Neural cell (in vitro differentiated cells): ENCODE data around the gene PLOD2. TPM values are rescaled to one million over a fixed set of nuclear protein-coding genes. Genes with fewer than 3 reads are reported as not detected.

ENCODE experiments used
- H2AFZ ChIP-seq: fragments of 200-600, 300-800 bp; sonication (generic), shearing (Covaris generic); 2 replicates; pipeline ENCODE4 v1.6.0; 2014; ENCODE audit warnings: low read depth, mild to moderate bottlenecking, antibody characterized with exemption, low read length, moderate library complexity
- H3F3A ChIP-seq: fragments of 200-600 bp; shearing (Covaris generic); 2 replicates; pipeline ENCODE4 v1.6.1; 2016; ENCODE audit warnings: mild to moderate bottlenecking, moderate library complexity, mixed read lengths, antibody characterized with exemption, low read length; ENCODE audit not compliant: insufficient read depth, poor library complexity, severe bottlenecking
- H3K27ac ChIP-seq: fragments of 200-600, 300-800 bp; sonication (generic), shearing (Covaris generic); 2 replicates; pipeline ENCODE4 v1.5.1; 2014; ENCODE audit warnings: mild to moderate bottlenecking, low read length, moderate library complexity
- H3K27me3 ChIP-seq: fragments of 300-800, 200-600 bp; sonication (generic), shearing (Covaris generic); 2 replicates; pipeline ENCODE4 v1.6.0; 2014; ENCODE audit warnings: mild to moderate bottlenecking, low read depth, low read length, moderate library complexity; ENCODE audit not compliant: insufficient read depth
- H3K36me3 ChIP-seq: fragments of 300-800, 200-600 bp; sonication (generic), shearing (Covaris generic); 2 replicates; pipeline ENCODE4 v1.5.1; 2014; ENCODE audit warnings: mild to moderate bottlenecking, antibody characterized with exemption, low read length, moderate library complexity; ENCODE audit not compliant: insufficient read depth
- H3K4me2 ChIP-seq: fragments of 300-800, 200-600 bp; sonication (generic), shearing (Covaris generic); 2 replicates; pipeline ENCODE4 v1.6.0; 2014; ENCODE audit warnings: mild to moderate bottlenecking, low read length
- H3K4me3 ChIP-seq: fragments of 300-800, 200-600 bp; sonication (generic), shearing (Covaris generic); 2 replicates; pipeline ENCODE4 v1.5.1; 2014; ENCODE audit warnings: mild to moderate bottlenecking, low read length, moderate library complexity
- H3K79me2 ChIP-seq: fragments of 200-600 bp; shearing (Covaris generic); replicated peaks from 2 replicates; pipeline ENCODE4 v1.6.0; 2014; ENCODE audit warnings: mild to moderate bottlenecking, low read length, moderate library complexity; ENCODE audit not compliant: insufficient read depth
- H3K9ac ChIP-seq: fragments of 300-800, 200-600 bp; sonication (generic), shearing (Covaris generic); 2 replicates; pipeline ENCODE4 v1.6.1; 2016; ENCODE audit warnings: mild to moderate bottlenecking, low read length, mixed read lengths
- H3K9me2 ChIP-seq: fragments of 200-600 bp; shearing (Covaris generic); 2 replicates; pipeline ENCODE4 v1.6.1; 2016; ENCODE audit warnings: mild to moderate bottlenecking, low read length, mixed read lengths; ENCODE audit not compliant: insufficient read depth
- H3K9me3 ChIP-seq: fragments of 200-600, 300-800 bp; sonication (generic), shearing (Covaris generic); 2 replicates; pipeline ENCODE4 v1.6.1; 2016; ENCODE audit warnings: mild to moderate bottlenecking, mixed run types, low read length, moderate library complexity, mixed read lengths
- H4K20me1 ChIP-seq: fragments of 200-600 bp; shearing (Covaris generic); 2 replicates; pipeline ENCODE4 v1.6.1; 2016; ENCODE audit warnings: mild to moderate bottlenecking, mixed run types; ENCODE audit not compliant: insufficient read depth
- CTCF ChIP-seq: fragments of 450-650 bp; IDR thresholded peaks from 2 replicates; pipeline ENCODE4 v1.5.1; 2014; ENCODE audit warnings: antibody characterized with exemption, mild to moderate bottlenecking, moderate library complexity; ENCODE audit not compliant: poor library complexity, severe bottlenecking
- EP300 ChIP-seq: fragments of 450-650 bp; conservative IDR thresholded peaks from 2 replicates; pipeline ENCODE4 v1.6.1; 2014; ENCODE audit warnings: antibody characterized with exemption, mild to moderate bottlenecking, moderate library complexity; ENCODE audit not compliant: poor library complexity, severe bottlenecking
- EZH2 ChIP-seq: fragments of 200-600, 300-800 bp; shearing (Covaris generic), sonication (generic); IDR thresholded peaks from 2 replicates; pipeline ENCODE4 v1.6.1; 2014; ENCODE audit warnings: antibody characterized with exemption, low read length, borderline replicate concordance, mild to moderate bottlenecking; ENCODE audit not compliant: insufficient read depth, poor library complexity, severe bottlenecking
- MXI1 ChIP-seq: fragments of 450-650 bp; conservative IDR thresholded peaks from 2 replicates; pipeline ENCODE4 v1.6.1; 2014; ENCODE audit warnings: antibody characterized with exemption, mild to moderate bottlenecking; ENCODE audit not compliant: poor library complexity, severe bottlenecking
- POLR2AphosphoS5 ChIP-seq: IDR thresholded peaks from 2 replicates; pipeline ENCODE4 v1.6.1; 2012
- RAD21 ChIP-seq: fragments of 450-650 bp; conservative IDR thresholded peaks from 2 replicates; pipeline ENCODE4 v1.6.1; 2014; ENCODE audit warnings: antibody characterized with exemption, mild to moderate bottlenecking, moderate library complexity
- REST ChIP-seq: IDR thresholded peaks from 2 replicates; pipeline ENCODE4 v1.6.1; 2012; ENCODE audit warnings: borderline replicate concordance
- SMC3 ChIP-seq: fragments of 450-650 bp; conservative IDR thresholded peaks from 2 replicates; pipeline ENCODE4 v1.6.1; 2014; ENCODE audit warnings: antibody characterized with exemption, mild to moderate bottlenecking, moderate library complexity; ENCODE audit not compliant: poor library complexity
- TAF1 ChIP-seq: IDR thresholded peaks from 2 replicates; pipeline ENCODE4 v1.6.1; 2012; ENCODE audit warnings: low read depth
- polyA plus RNA-seq: library from polyadenylated mRNA; depleted of rRNA; stranded (reverse); fragments of >200 nt; gene quantifications from 2 replicates; pipeline ENCODE4 v1.2.3, GENCODE V29; 2014

The PLOD2 gene
- polyA plus RNA-seq, 1 donor from 2014 or later = 5.6 TPM

GRCh38 chr3:146148468-146148931 lies 12.5 kb downstream of the PLOD2 start:
- no peak overlapping the region for H3K27ac ChIP-seq
- TF ChIP-seq SMC3 (no peak), TAF1 (no peak), EP300 (no peak), CTCF (peak; percentile 18)
- H3K9me3 ChIP-seq = no peaks in the 10 kb centered on the region
- H3K36me3 ChIP-seq = no peaks in the 10 kb centered on the region
- no peak overlapping the region for H2AFZ ChIP-seq
- H3K4me2 ChIP-seq = no peak overlapping the region
- H3K27me3 ChIP-seq = no peaks in the 10 kb centered on the region
- no peaks in the 10 kb centered on the region for H3K79me2 ChIP-seq
- H3F3A ChIP-seq = no peaks in the 10 kb centered on the region
- H4K20me1 ChIP-seq = no peaks in the 10 kb centered on the region
- no peak overlapping the region for H3K9ac ChIP-seq
- H3K9me2 ChIP-seq = no peaks in the 10 kb centered on the region
- H3K4me3 ChIP-seq = no peak overlapping the region

GRCh38 chr3:146145642-146146041 lies 15.3 kb downstream of the PLOD2 start:
- no peaks in the 10 kb centered on the region for H3K9me3 ChIP-seq
- no peak overlapping the region for H3K4me2 ChIP-seq
- no peaks in the 10 kb centered on the region for H3K27me3 ChIP-seq
- no peak overlapping the region for H3K4me3 ChIP-seq
- H2AFZ ChIP-seq = no peak overlapping the region
- TF ChIP-seq EZH2 (no peak), CTCF (no peak), TAF1 (no peak), SMC3 (no peak), MXI1 (no peak), POLR2AphosphoS5 (no peak), EP300 (no peak), REST (no peak), RAD21 (no peak)
- H3K9me2 ChIP-seq = no peaks in the 10 kb centered on the region
- no peaks in the 10 kb centered on the region for H4K20me1 ChIP-seq
- H3K9ac ChIP-seq = no peak overlapping the region
- H3K36me3 ChIP-seq = no peaks in the 10 kb centered on the region
- H3K27ac ChIP-seq = no peak overlapping the region
- H3F3A ChIP-seq = no peaks in the 10 kb centered on the region
- no peaks in the 10 kb centered on the region for H3K79me2 ChIP-seq
